NCI-H2081 (cell line): ENCODE data around the gene TNFAIP2.
"Not testable (repeated sequence)": the region's sequence is repeated elsewhere in the genome, so short reads cannot be mapped to it uniquely, and the experiment has no call there.

ENCODE experiments used
- DNase-seq, 2 experiments: peaks; one replicate each; lab custom pipeline; 2025; lab: John Stamatoyannopoulos, UW

The TNFAIP2 gene

DNA sequence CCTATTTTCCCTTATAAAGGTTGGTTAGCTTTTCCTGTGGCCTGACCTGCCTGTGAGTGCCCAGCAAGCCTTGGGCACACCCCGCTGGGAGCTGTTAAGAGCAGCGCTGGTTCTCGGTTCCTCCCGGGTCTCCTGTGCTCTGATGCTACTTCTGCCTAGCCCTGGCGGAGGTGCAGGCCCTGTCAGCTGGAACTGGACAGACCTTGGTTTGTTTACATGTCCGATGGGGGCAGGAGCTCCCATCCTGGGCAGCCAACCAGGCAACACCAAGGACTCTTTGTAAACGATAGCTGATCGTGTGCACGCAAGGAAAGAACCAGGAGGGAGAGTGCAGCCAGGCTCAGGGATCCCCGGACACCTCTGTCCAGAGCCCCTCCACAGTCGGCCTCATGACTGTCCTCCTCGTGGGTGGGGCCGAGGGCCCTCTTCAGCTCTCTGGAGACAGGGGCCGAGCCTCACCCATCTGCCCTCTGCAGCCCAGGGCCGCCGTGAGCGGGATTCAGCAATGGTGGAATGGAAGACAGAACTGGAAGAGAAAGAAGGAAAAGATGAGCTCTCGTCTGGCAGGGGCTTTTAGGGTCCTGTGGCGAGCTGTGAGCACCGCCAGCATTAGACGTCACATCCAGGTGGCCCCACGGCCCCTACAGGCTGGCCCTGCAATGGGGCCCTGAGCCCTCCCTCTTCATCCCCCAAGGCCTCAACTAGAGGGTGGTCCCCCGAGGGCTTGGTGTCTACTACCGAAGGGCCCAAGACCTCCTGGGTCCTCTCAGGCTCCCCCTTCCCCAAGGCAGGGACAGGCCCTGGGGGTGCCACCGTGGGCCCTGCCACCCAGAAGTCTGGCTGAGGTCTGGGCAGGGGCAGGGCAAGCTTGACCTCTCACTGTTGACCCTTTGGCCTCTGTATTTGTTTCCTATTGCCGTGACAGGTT, 12.3 kb downstream of the TNFAIP2 start:
- DNase-seq: no peak

DNA sequence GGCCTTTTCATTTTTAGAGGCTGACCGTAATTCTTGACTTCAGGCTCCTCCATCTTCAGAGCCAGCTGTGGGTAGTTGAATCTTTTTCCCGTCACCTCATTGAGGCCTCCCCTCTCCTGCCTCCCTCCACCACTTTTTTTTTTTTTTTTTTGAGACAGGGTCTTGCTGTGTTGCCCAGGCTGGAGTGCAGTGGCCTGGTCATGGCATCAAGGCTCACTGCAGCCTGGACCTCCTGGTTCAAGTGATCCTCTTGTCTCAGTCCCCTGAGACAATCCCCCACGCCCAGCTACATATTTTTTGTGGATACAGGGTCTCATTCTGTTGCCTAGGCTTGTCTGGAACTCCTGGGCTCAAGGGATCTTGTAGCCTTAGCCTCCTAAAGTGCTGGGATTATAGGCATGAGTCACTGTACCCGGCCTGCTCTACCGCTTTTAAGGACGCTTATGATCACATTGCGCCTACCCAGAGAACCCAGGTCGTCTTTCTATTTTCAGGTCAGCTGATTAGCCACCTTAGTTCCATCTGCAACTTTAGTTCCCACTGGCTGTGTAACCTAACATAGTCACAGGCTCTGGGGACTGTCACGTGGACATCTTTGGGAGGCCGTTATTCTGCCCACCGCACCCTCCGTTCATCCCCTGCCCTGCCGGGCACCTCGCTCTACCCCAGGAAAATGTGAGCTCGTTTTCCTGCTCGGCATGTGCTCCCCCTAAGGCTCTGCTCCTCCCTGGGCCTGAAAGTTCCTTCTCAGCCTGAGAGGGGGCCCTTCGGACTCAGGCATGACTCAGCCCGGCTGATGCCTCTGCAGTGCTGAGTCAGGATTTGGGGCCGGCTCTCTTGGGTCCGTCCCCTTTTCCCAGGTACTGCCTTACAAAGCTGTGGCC, 13.4 kb downstream of the TNFAIP2 start:
- DNase-seq: no peak

DNA sequence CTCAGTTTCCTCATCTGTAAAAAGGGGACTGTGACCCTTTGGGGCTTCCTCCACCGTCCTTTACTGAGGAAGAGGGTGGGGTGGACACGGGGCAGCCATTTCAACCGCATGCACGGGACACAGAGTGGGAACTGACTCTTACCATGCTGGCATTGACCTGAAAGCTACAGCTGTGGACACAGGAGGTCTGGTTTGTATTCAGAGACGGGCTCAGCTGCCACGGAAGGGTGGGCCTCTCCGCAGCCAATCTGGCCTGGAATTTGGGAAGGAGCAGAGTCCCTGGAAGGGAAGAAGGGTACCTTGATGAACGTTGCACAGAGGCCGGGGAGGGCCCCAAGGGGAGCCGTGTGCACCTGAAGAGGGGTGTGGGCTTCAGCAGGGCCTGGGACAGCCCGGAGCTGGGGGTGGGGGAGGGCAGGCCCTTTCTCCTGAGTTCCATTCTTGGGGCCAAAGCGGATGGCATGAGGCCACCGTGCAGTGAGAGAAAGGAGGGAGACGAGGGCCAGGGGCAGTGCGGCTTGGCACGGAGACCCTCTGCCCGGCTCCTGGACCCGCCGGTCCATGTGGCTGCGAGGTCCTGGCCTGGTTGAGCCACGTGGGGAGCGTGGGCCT, 14.5 kb downstream of the TNFAIP2 start:
- DNase-seq: no peak

DNA sequence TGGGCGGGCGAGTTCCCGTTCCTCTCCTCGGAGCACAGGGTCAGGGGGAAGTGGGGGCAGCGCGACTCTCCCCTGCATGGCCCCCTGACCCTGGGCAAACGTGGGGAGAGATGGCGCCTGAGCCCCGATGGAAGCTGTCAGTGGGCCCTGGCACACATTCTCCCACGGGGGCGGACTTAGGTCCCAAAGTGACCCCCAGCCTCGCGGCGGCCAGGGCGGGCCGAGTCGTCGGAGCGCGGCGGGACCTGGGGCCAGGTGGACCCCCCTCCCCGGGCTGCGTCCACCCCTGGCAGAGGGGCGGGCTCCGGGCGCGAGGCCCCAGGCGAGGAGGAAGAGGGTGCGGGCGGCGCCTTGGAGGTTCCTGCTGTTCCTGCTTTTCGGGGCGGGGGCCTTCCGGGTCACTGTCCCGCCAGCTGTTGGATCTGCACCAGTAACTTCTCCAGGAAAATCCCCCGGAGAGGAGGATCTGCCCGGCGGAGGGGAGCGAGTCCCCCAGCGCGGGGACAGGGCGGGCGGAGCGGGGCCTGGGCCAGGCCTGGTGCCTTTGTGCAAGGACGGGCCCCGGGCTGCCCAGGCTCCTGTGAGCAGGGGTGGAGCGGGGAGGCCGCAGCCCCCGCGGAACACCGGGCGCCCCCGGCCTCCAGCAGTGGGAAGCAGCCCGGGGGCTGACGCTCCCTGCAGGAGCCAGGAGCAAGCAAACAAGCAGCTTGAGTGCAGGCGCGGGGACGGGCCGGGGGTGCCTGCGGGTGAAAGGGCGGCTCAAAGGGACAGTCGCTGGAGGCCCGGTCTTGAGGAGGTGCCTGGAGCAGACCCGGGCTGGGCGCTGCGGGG, 15.3 kb downstream of the TNFAIP2 start:
- DNase-seq: no peak

DNA sequence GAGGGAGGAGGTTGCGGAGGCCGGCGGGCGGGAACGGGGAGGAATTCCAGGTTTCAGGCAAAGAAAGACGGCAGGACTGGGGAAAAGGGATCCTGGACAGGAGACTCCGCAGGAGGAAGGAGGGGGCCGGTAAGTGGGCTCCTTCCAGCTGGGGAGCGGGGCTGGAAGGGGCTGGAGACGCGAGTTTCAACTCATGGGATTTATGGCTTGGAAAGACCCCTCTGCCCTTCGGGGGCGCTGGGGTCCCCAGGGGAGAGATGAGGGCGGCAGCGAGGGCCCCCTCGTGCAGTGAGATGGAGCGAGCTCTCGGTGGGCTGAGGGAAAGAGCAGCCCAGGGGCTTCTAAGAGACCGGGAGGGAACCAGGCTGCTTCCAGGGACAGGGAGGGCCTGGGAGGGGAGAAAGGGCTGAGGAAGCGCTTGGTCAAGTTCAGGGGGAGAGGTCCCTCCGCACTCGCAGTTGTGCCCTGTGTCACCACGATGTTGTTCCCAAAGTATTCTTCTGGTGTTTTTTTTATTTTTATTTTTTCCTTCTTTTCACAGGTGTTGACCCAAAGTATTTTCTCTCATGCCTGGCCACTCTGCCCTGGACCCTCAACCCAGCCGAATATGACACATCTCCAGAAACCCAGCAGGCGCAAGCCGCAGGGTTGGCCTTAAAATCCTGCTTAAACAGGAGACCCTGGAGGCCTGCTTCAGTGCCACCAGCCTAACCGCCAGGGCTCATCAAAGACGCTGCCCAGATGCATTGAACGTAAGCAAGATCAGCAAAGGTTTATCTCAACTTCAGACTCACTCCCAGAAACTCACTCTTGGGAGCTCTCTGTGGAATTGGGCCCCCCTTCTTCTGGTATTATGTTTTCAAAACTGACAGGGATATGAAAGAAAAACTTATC, 16.1 kb downstream of the TNFAIP2 start:
- no peak for DNase-seq

DNA sequence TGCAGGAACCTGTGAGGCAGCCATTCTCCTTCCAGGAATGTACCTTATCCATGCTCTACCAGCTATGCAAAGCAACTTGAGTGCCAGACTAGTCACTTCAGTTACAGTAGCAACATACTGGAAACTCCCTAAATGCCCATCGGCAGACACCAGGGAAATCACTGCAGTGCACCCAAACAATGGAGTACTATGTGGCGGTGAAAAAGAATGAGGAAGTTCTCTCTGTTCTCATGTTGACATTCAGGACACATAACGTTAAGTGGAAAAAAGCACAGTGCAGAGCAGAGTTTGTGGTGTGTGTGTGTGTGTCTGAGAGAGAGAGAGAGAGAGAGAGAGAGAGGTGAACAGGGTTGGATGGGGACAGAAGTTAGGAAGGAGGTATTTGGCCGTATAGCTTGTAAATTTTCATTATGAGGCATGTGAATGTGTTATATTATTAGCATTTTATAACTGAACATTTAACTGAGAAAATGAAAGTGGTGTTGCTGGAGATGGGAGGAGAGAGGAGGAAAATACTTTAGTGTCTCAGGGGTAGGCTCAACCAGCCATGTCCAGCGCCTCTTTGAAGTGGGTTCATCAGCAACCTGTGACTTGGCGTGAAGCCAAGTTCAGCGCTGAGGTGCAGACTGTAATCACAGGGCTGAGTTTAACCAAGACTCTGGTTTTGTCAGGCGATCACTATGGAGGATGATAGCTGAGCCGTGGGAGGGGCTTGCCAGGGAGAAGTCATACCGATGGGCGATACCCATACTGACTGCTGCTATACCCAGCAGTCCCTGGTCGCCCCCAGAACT, 17.3 kb downstream of the TNFAIP2 start:
- DNase-seq: peak in 1 of 2 experiments; percentile 33

DNA sequence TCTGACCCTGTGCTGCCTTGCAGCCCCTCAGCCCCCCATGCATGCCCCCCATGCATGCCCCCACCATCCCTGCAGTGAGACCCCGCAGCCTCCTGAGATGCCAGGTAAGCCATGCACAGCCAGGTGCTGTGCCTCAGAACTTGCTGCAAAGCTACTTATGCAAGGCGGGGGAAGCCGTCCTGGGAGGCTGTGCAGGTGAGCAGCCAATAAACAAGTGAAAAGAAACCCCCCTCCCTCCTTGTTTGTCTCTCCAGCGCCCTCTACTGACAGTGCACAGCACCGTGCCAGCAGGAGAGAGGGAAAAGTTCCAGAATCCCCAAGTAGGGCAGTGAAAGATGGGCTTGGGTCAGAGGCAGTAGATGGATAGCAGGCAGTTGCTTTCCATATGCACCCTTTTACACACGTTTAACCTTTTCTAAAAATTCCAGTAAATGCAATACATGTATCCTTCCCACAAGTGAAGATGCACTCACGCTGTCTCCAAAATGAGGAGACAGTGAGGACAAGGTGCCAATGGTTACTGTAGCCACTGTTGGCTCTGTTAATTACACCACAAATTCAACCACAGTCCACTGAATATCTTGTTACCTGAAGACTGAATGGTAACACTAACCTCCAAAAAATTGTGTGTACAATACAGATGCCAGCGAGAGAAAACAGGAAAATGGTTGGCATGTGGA, 18.0 kb downstream of the TNFAIP2 start:
- peak; percentile 51 to 53 for DNase-seq

DNA sequence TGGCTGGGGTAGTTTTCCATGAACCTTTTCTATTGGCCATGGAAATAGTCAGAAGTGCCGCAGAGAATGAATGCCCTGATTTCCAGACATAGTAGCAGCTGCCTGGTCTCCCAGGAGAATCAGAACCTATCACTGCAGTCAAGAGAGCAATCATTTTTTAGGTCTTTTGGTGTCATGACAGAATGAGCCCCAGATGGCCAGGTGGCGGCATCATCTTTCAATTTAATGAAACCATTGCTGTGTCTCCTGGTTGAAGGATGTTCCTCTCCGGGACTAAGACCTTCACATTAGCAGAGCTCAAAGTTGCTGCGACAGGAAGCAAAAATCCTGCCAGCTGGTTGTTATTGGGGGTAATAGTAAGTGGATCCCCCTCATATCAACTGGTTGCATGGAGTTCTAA, 18.8 kb downstream of the TNFAIP2 start:
- no peak for DNase-seq

DNA sequence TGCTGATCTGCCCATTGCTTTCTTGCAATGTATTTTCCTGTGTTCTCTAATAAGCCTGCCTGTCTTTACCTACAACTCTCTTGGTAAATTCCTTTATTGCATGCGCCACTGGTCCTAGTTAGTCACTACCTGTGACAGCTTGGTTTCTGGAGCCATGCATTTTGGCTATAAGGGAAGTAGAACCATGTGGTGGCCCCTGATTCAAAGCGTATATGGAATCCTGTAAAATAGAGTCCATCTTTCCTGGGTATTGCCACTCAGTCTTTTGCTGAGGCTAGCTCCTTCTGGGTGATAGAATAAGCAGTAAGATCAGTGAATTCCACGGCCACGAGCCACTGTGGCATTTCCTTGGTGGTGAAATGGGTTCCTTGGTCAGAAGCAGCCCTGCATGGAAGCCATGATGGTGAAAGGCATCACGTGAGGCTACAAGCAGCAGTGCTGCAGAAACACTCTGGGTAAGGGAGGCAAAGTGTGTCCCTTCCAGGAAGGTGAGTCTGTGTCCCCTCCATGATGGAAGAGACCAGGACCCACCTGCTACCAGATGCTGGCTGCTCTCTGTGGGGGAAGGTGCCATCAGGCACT, 19.6 kb downstream of the TNFAIP2 start:
- no peak for DNase-seq

DNA sequence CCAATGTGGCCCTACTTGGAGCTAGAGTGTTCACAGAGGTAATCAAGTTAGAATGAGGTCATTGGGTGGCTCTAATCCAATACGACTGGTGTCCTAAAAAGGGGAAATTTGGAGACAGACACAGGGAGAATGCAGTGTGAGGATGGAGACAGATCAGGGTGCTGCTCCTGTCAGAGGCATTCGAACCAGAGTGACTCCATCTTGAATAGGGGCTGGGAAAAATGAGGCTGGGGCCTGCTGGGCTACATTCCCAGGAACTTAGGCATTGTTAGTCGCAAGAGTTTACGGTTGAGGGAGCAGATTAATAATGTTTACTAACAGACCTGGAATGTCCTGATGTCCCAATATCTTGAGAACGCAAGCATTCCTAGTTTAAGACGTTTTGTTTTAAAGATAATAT, 20.2 kb downstream of the TNFAIP2 start:
- DNase-seq: no peak

DNA sequence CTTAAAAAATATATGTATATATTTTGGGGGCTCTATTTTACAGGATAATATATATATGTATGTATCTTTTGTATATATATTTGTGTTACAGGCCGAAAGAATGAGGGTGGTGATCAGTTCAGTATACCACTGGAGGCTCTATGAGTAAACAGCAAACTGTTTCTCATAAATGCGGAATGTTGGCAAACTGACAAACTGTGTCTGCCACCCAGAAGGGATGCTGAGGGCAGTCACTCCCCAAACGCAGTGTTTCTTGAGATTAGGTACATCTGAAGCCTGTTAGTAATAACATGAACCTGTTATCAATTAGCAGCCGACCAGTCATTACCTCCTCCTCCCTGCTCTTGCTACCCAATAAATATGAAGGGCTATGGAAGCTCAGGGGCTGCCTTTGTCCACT, 20.8 kb downstream of the TNFAIP2 start:
- no peak for DNase-seq

DNA sequence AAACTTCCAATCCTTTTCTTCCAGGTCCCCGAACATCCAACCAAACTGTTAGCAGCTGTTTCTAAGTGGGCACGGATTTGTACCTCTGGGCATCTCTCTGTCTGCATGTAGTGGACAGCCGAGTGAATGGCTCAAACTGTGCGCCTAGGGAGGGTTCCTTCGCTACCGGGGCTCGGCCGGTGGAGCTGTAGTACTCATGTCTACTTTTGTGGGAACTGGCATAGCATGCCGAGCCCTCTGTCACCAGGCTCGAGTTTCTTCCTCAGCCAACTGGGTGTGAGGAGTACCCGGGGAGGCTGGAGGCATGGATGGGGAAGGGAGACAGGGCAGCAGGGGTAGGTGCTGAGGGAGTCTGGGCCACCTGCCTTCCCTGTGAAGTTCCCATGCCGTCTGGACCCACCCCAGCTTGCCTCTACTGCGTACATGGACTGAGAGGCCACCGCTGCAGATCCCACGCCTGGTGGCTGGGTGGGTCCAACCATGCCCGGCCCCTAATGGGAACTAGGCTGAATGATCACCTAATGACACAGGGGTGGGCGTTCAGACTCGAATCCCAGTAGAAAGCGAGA, 23.0 kb downstream of the TNFAIP2 start:
- DNase-seq: no peak

DNA sequence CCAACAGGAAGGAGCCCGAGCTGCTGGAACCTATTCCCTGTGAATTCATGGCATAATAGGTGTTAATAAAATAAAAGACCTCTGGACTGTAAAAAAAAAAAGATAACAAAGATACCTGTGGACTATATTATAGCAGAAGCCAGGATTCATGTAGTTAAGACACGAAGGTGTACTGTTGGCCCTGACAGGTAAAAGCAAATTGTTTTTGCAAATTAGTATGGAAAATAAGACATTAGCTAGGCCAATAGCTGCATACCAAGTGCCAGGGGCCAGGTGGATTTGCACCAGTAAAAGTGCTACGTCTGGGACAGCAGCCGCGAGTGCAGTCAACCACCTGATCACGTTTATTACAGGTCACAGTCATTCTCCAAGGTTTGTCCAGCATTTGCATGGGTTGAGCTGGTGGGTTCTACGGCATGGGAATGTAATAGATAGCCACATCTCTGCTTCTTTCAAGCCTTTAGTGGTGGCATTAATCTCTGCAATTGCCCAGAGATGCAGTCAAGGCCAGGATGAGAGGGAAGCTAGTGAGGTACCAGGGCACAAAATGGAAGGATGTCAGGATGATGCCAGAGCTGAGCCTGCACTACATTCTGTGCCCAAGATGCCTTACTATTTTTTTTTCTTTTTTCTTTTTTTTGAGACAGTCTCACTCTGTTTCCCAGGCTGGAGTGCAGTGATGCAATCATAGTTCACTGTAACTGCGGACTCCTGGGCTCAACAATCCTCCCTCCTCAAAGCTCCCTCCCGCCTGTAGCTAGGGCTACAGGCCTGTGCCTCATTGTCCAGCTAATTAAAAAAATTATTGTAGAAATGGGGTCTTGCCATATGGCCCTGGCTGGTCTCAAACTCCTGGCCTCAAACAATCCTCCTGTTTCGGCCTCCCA, 26.3 kb downstream of the TNFAIP2 start:
- DNase-seq: no peak

DNA sequence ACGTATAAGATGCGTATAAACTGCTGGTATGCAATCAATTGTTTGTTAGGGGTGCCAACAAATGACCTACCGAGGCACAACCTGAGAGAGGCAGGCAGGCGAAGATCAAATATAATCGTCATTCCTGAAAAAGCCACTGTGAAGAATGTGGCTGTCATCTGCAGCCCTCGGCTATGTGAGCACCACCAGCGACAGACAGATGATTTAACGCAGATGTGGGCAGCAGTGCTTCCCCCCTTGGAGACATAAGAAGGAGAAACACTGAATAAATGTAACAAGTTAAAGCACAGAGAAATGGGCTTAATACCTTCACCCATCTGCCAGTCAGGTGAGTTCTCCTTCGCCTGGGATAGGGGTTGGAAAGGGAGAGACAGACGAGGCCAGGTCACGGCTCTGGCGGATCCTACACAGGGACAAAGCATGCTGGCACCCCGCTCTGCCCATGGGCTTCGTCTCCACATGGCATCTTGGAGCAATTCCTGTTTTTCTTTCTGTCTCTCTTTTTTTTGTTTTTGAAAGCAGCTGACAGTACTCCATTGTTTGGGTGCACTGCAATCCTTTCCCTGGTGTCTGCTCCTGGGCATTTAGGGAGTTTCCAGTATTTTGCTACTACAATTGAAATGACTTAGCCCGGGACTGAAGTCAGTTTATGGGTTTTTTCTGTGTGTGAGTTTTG, 28.1 kb downstream of the TNFAIP2 start:
- no peak for DNase-seq

DNA sequence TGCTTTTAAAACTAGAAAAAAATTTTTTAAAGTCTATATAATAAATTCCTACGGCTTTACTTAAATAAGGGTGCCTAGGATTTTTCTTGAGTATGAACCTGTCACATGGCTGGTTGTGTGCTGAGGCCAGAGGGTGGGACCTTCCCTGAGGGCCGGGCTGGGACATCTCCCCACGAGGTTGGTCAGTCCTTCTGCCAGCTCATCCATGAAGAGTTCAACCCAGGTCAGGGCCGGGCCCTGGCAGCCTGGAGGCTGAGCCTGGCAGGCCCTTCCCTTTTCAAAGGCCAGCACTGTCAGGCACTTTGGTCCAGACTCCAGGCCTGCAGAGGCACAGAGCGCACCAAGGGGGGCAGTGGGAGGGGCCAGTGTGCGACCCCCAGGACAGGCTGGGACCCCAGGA, 31.7 kb downstream of the TNFAIP2 start:
- DNase-seq: no peak

DNA sequence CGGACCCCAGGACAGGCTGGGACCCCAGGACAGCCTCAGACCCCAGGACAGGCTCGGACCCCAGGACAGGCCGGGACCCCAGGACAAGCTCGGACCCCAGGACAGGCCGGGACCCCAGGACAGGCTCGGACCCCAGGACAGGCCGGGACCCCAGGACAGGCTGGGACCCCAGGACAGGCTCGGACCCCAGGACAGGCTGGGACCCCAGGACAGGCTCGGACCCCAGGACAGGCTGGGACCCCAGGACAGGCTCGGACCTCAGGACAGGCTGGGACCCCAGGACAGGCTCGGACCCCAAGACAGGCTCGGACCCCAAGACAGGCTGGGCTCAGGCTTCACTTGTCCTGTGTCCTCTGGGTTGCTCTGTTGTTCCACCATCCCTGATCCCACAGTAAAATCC, 32.2 kb downstream of the TNFAIP2 start:
- DNase-seq: not testable (repeated sequence)
